ENCODE measurements around the gene JUN. TPM values are rescaled to one million over a fixed set of nuclear protein-coding genes. Genes with fewer than 3 reads are reported as not detected.

Gene JUN
- total RNA-seq, 1 donor from 2014 or later, result 68.5 TPM

- peaks cover 18% of the 10 kb centered on the region for H3K4me1 Mint-ChIP-seq (ENCODE audit: low read depth)
- no peak overlapping the region for H3K27ac Mint-ChIP-seq
- no peak for DNase-seq (ENCODE audit: low spot score)
- peaks cover under 1% of the 10 kb centered on the region for H3K36me3 Mint-ChIP-seq (ENCODE audit: low read depth)
- intact Hi-C loops (cut with micrococcal nuclease), result no loop called here
- no peak overlapping the region for H3K4me3 Mint-ChIP-seq
- no peaks in the 10 kb centered on the region for H3K9me3 Mint-ChIP-seq
- peaks cover 3% of the 10 kb centered on the region for H3K27me3 Mint-ChIP-seq (ENCODE audit: insufficient read depth)
Measured at GRCh38 chr1:58738876-58739275, 45.0 kb downstream of the JUN start.

GRCh38 chr1:58735586-58735985 is 48.3 kb downstream of the JUN start:
- no peaks in the 10 kb centered on the region for H3K36me3 Mint-ChIP-seq (ENCODE audit: low read depth)
- H3K27ac Mint-ChIP-seq, result no peak overlapping the region
- peaks cover 2% of the 10 kb centered on the region for H3K27me3 Mint-ChIP-seq (ENCODE audit: insufficient read depth)
- DNase-seq (ENCODE audit: low spot score), result no peak
- H3K4me3 Mint-ChIP-seq, result no peak overlapping the region
- no peaks in the 10 kb centered on the region for H3K9me3 Mint-ChIP-seq
- H3K4me1 Mint-ChIP-seq (ENCODE audit: low read depth), result peaks cover 18% of the 10 kb centered on the region
- intact Hi-C loops (cut with micrococcal nuclease), result no loop called here

- no peak for DNase-seq (ENCODE audit: low spot score)
- Mint-ChIP-seq H3K4me3 (no peak overlapping the region), H3K27me3 (ENCODE audit: insufficient read depth) (peaks cover 2% of the 10 kb centered on the region)
Measured at GRCh38 chr1:58734630-58735029, 49.2 kb downstream of the JUN start.

GRCh38 chr1:58732087-58732775 is 51.6 kb downstream of the JUN start:
- H3K4me3 Mint-ChIP-seq, result no peak overlapping the region
- peaks cover 16% of the 10 kb centered on the region for H3K4me1 Mint-ChIP-seq (ENCODE audit: low read depth)
- no peaks in the 10 kb centered on the region for H3K36me3 Mint-ChIP-seq (ENCODE audit: low read depth)
- H3K27me3 Mint-ChIP-seq (ENCODE audit: insufficient read depth), result no peaks in the 10 kb centered on the region
- no peak for DNase-seq (ENCODE audit: low spot score)
- intact Hi-C loops (cut with micrococcal nuclease), result no loop called here
- H3K9me3 Mint-ChIP-seq, result no peaks in the 10 kb centered on the region
- H3K27ac Mint-ChIP-seq, result no peak overlapping the region

More at GRCh38 chr1:58734630-58735029, 49.2 kb downstream of the JUN start:
- Mint-ChIP-seq H3K4me1 (ENCODE audit: low read depth) (peaks cover 10% of the 10 kb centered on the region), H3K36me3 (ENCODE audit: low read depth) (no peaks in the 10 kb centered on the region), H3K27ac (no peak overlapping the region), H3K9me3 (no peaks in the 10 kb centered on the region)
- intact Hi-C loops (cut with micrococcal nuclease), result no loop called here

Other genes starting within 250 kb of the JUN start
- gene OMA1, start 237.3 kb downstream of the JUN start, total RNA-seq, result 12.9 and 13.0 TPM in 2 replicates
- not detected in 2 replicates for gene TACSTD2, start 206.8 kb downstream of the JUN start, total RNA-seq
- gene MYSM1, start 84.0 kb downstream of the JUN start, total RNA-seq, result 48.3 and 48.4 TPM in 2 replicates

Measured in activated T-helper 1 cell treated with anti-CD3 and anti-CD28 coated beads, Interleukin-12 subunit alpha, Interleukin-12 subunit beta, Interleukin-2, Interleukin-4 antibody, amounts not matched to agents 30 ng/mL and 10 ng/mL and 1 ng/mL, durations not matched to agents 14 hours and 24 hours and 36 hours (primary cell).